ENCODE results near the gene COL2A1.

- TF ChIP-seq EP300 (IDR thresholded peaks at IDR 0.05) (no peak), POLR2AphosphoS5 (IDR thresholded peaks at IDR 0.05) (no peak), CTCF (IDR thresholded peaks at IDR 0.05) (no peak)
Measured at GRCh38 chr12:47993491-47993890, 10.8 kb downstream of the COL2A1 start.

Data from stomach (tissue), 4 donors.